IMR-90 (cell line): ENCODE measurements around the gene NFKB1. TPM values are rescaled to one million over a fixed set of nuclear protein-coding genes. Genes with fewer than 3 reads are reported as not detected.

Source experiments
- ATAC-seq: fragments of 200-7000 bp; cut with Tn5 transposase; 2 replicates; pipeline ENCODE4 v1.9.1; 2020; ENCODE audit warnings: low read depth, mild to moderate bottlenecking, moderate library complexity
- BruUV-seq: library from RNA; stranded (reverse); fragments of 400-500 nt; replicated peaks from 2 replicates; lab custom pipeline; 2021; lab: Mats Ljungman, UMichigan
- CTCF ChIA-PET: fragments of 300-600 bp; formaldehyde crosslinking; extraction: SDS; loops from one replicate; lab custom pipeline; 2021; ENCODE audit warnings: antibody characterized with exemption; lab: Yijun Ruan, JAX
- POLR2A ChIA-PET: fragments of 300-600 bp; sonication (Branson Sonifier 250); formaldehyde crosslinking; loops from one replicate; lab custom pipeline; 2022; ENCODE audit warnings: antibody characterized with exemption; ENCODE audit not compliant: unreplicated experiment; lab: Charles Lee
- DNase-seq: peaks from one replicate; pipeline ENCODE4 v3.0.0; 2013
- H2AFZ ChIP-seq: replicated peaks from 2 replicates; pipeline ENCODE3; 2013; ENCODE audit warnings: low read length, mild to moderate bottlenecking; ENCODE audit not compliant: poor library complexity
- H2AK5ac ChIP-seq: 2 replicates; pipeline ENCODE4 v1.6.1; 2013; ENCODE audit warnings: low read depth, low read length, inconsistent platforms
- H2AK9ac ChIP-seq: replicated peaks from 2 replicates; pipeline ENCODE3; 2013; ENCODE audit warnings: mild to moderate bottlenecking, low read depth, low read length, moderate library complexity; ENCODE audit not compliant: poor library complexity
- H2BK120ac ChIP-seq: 2 replicates; pipeline ENCODE4 v1.6.1; 2013; ENCODE audit warnings: low read depth, low read length, inconsistent platforms
- H2BK15ac ChIP-seq: 3 replicates; pipeline ENCODE4 v1.6.1; 2013; ENCODE audit warnings: low read depth, low read length, inconsistent platforms
- H2BK20ac ChIP-seq: 2 replicates; pipeline ENCODE4 v1.6.1; 2013; ENCODE audit warnings: low read depth, mild to moderate bottlenecking, inconsistent platforms, low read length, moderate library complexity
- H2BK5ac ChIP-seq: 2 replicates; pipeline ENCODE4 v1.6.1; 2013; ENCODE audit warnings: mild to moderate bottlenecking, low read depth, low read length, inconsistent platforms; ENCODE audit not compliant: poor library complexity, severe bottlenecking
- H3K14ac ChIP-seq: replicated peaks from 2 replicates; pipeline ENCODE4 v1.6.1; 2013; ENCODE audit warnings: low read depth, low read length, inconsistent platforms
- H3K18ac ChIP-seq: 2 replicates; pipeline ENCODE4 v1.6.1; 2013; ENCODE audit warnings: low read depth, low read length, control low read depth
- H3K23ac ChIP-seq: 2 replicates; pipeline ENCODE4 v1.6.1; 2013; ENCODE audit warnings: low read depth, low read length, inconsistent platforms
- H3K27ac ChIP-seq: 2 replicates; pipeline ENCODE4 v1.5.1; 2013; ENCODE audit warnings: mild to moderate bottlenecking, control low read depth, low read length; ENCODE audit not compliant: insufficient read depth
- H3K27me3 ChIP-seq: 2 replicates; pipeline ENCODE4 v1.6.1; 2013; ENCODE audit warnings: low read length; ENCODE audit not compliant: control insufficient read depth, insufficient read depth
- H3K36me3 ChIP-seq: 2 replicates; pipeline ENCODE4 v1.6.1; 2013; ENCODE audit warnings: low read length, mixed read lengths; ENCODE audit not compliant: control insufficient read depth, insufficient read depth
- H3K4ac ChIP-seq: 2 replicates; pipeline ENCODE4 v1.6.1; 2013; ENCODE audit warnings: low read depth, low read length, inconsistent platforms
- H3K4me1 ChIP-seq: 2 replicates; pipeline ENCODE4 v1.6.1; 2013; ENCODE audit warnings: low read length, mixed read lengths; ENCODE audit not compliant: control insufficient read depth, insufficient read depth
- H3K4me2 ChIP-seq: 2 replicates; pipeline ENCODE4 v1.6.1; 2013; ENCODE audit warnings: low read depth, mild to moderate bottlenecking, control low read depth, low read length, moderate library complexity
- H3K4me3 ChIP-seq: 2 replicates; pipeline ENCODE4 v1.5.1; 2013; ENCODE audit warnings: low read depth, mild to moderate bottlenecking, control low read depth, low read length, moderate library complexity; ENCODE audit not compliant: insufficient read depth
- H3K56ac ChIP-seq: 2 replicates; pipeline ENCODE4 v1.6.1; 2013; ENCODE audit warnings: low read length, inconsistent platforms; ENCODE audit not compliant: insufficient read depth; ENCODE audit errors: extremely low read depth
- H3K79me1 ChIP-seq, 2 experiments: 2 replicates each; pipeline ENCODE4 v1.6.1; 2013; ENCODE audit warnings: low read length in 2 of 2, inconsistent platforms in 1 of 2, low read depth in 1 of 2
- H3K9ac ChIP-seq: 2 replicates; pipeline ENCODE4 v1.6.1; 2013; ENCODE audit warnings: low read depth, low read length, control low read depth
- H3K9me1 ChIP-seq: 2 replicates; pipeline ENCODE4 v1.6.1; 2013; ENCODE audit warnings: low read length, inconsistent platforms; ENCODE audit not compliant: insufficient read depth
- H3K9me3 ChIP-seq: 2 replicates; pipeline ENCODE4 v1.6.1; 2013; ENCODE audit warnings: low read length; ENCODE audit not compliant: control insufficient read depth, insufficient read depth
- H4K20me1 ChIP-seq: 2 replicates; pipeline ENCODE4 v1.6.1; 2013; ENCODE audit warnings: low read length, inconsistent platforms; ENCODE audit not compliant: insufficient read depth
- H4K5ac ChIP-seq: 2 replicates; pipeline ENCODE4 v1.6.1; 2013; ENCODE audit warnings: mild to moderate bottlenecking, low read depth, low read length, control low read depth
- H4K8ac ChIP-seq, 2 experiments: 2 replicates each; pipeline ENCODE4 v1.6.1; 2013; ENCODE audit warnings: low read depth in 2 of 2, low read length in 2 of 2, control low read depth in 1 of 2, inconsistent platforms in 1 of 2
- H4K91ac ChIP-seq: 2 replicates; pipeline ENCODE4 v1.6.1; 2013; ENCODE audit warnings: low read depth, low read length, inconsistent platforms; ENCODE audit not compliant: insufficient read depth
- BHLHE40 ChIP-seq: fragments of 150-350 bp; IDR thresholded peaks from 2 replicates; pipeline ENCODE4 v1.6.1; 2016; ENCODE audit warnings: mild to moderate bottlenecking, low read depth, low read length
- MAZ ChIP-seq: IDR thresholded peaks from 2 replicates; pipeline ENCODE4 v1.6.1; 2012; ENCODE audit warnings: low read depth, mild to moderate bottlenecking, low read length, improper control_type of control experiment, moderate library complexity, borderline replicate concordance
- MXI1 ChIP-seq: IDR thresholded peaks from 2 replicates; pipeline ENCODE4 v1.6.1; 2012; ENCODE audit warnings: low read depth, mild to moderate bottlenecking, low read length, moderate library complexity, borderline replicate concordance
- RAD21 ChIP-seq: IDR thresholded peaks from 2 replicates; pipeline ENCODE4 v1.6.1; 2012; ENCODE audit warnings: low read length, improper control_type of control experiment
- RFX5 ChIP-seq: IDR thresholded peaks from 2 replicates; pipeline ENCODE4 v1.8.0; 2012; ENCODE audit warnings: low read depth, mild to moderate bottlenecking, low read length, moderate library complexity
- USF2 ChIP-seq: fragments of 150-350 bp; IDR thresholded peaks from 2 replicates; pipeline ENCODE4 v1.6.1; 2017; ENCODE audit warnings: mild to moderate bottlenecking, antibody characterized with exemption, low read length, low read depth
- dilution Hi-C: fragments of 300-500 bp; cut with HindIII; formaldehyde crosslinking; loops from one replicate; pipeline ENCODE4 v1.14.3; 2018; ENCODE audit warnings: low sequenced_read_pairs; ENCODE audit not compliant: unreplicated experiment
- in situ Hi-C: fragments of 300-500 bp; cut with MboI; formaldehyde crosslinking; loops from 3 replicates; pipeline ENCODE4 v1.14.3; 2019; ENCODE audit warnings: low sequenced_read_pairs, inconsistent platforms, mixed read lengths
- intact Hi-C: fragments of 100-400 bp; cut with micrococcal nuclease; formaldehyde crosslinking; loops from 2 replicates; pipeline ENCODE4 v1.10.0; 2022
- polyA plus RNA-seq, 3 experiments: library from polyadenylated mRNA; depleted of rRNA; stranded (reverse); fragments of >200 nt; gene quantifications; 2 replicates each; pipeline ENCODE4 v1.2.3, GENCODE V29; 2012; ENCODE audit warnings: low replicate concordance in 1 of 3
- total RNA-seq: library from RNA; depleted of rRNA; stranded (reverse); fragments of >200 nt; gene quantifications from 2 replicates; pipeline ENCODE4 v1.2.3, GENCODE V29; 2012
- TF ChIP-seq, protein P1 (sequence below): fragments of 150-350 bp; IDR thresholded peaks from 2 replicates; pipeline ENCODE4 v1.6.1; 2016; ENCODE audit warnings: low read depth, mild to moderate bottlenecking, low read length, moderate library complexity, borderline replicate concordance

Gene NFKB1
- total and polyA plus RNA-seq, 2 of the 4 experiments (the other 2 are of a cell fraction) = 19.8 to 24.6 TPM

DNA sequence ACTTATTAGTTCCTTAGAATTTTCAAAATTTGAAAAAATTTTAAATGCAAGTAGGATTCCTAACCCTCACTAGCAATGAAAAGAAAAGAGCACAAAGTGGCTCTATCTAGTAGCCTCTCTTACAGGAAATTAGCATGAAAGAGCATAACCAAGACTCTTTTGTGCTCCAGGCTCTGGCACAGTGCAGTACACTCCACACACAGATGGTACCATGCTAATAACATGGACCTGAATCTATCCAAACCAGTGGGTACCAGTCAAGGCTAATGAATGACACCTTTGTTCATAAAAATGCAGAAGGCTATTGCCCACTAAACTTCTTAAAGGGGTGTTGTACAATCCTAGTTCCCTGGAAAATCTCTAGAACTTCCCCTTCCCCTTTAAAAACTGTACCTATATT lies 140.6 kb downstream of the NFKB1 start:
- H3K4ac ChIP-seq = no peak overlapping the region
- no peak for TF ChIP-seq MXI1
- no peak for TF ChIP-seq MAZ
- TF ChIP-seq, protein P1, sequence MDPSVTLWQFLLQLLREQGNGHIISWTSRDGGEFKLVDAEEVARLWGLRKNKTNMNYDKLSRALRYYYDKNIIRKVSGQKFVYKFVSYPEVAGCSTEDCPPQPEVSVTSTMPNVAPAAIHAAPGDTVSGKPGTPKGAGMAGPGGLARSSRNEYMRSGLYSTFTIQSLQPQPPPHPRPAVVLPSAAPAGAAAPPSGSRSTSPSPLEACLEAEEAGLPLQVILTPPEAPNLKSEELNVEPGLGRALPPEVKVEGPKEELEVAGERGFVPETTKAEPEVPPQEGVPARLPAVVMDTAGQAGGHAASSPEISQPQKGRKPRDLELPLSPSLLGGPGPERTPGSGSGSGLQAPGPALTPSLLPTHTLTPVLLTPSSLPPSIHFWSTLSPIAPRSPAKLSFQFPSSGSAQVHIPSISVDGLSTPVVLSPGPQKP = no peak
- no peak for TF ChIP-seq RFX5
- no peak for TF ChIP-seq RAD21
- no peak for TF ChIP-seq USF2
- TF ChIP-seq BHLHE40 = no peak
- no peak overlapping the region for H3K23ac ChIP-seq
- no peak overlapping the region for H3K4me2 ChIP-seq
- BruUV-seq = no TSS peak
- H4K91ac ChIP-seq = no peak overlapping the region
- peaks cover 8% of the 10 kb centered on the region for H3K4me1 ChIP-seq
- H3K27me3 ChIP-seq = no peaks in the 10 kb centered on the region
- H3K79me1 ChIP-seq = 0 out of 4 replicates have a peak, but pooled peaks cover 0 to 3% of the 10 kb centered on the region in 2 experiments
- no peak overlapping the region for H3K14ac ChIP-seq
- DNase-seq = no peak
- H2BK120ac ChIP-seq = no peak overlapping the region
- no peak overlapping the region for H3K4me3 ChIP-seq
- dilution Hi-C loops (no loop called here), in situ Hi-C loops (no loop called here), intact Hi-C loops (no loop called here)
- no peak overlapping the region for H2BK20ac ChIP-seq
- 0 out of 2 replicates have a peak overlapping the region, but pooled peaks have one; percentile 13 for H2AK5ac ChIP-seq
- H3K56ac ChIP-seq = no peak overlapping the region
- ChIA-PET POLR2A (no interaction called here), CTCF (no interaction called here)
- H3K18ac ChIP-seq = no peak overlapping the region
- no peak overlapping the region for H3K27ac ChIP-seq
- no peak for ATAC-seq
- H2AFZ ChIP-seq = no peak overlapping the region
- no peak overlapping the region for H2BK5ac ChIP-seq
- H3K9me1 ChIP-seq = peaks cover 3% of the 10 kb centered on the region; the same call in 1 of the 2 replicates
- peaks cover 15% of the 10 kb centered on the region for H3K36me3 ChIP-seq
- H3K9ac ChIP-seq = no peak overlapping the region
- H2BK15ac ChIP-seq = no peak overlapping the region
- no peak overlapping the region for H4K5ac ChIP-seq
- no peak overlapping the region for H2AK9ac ChIP-seq
- H4K20me1 ChIP-seq = no peaks in the 10 kb centered on the region
- no peaks in the 10 kb centered on the region for H3K9me3 ChIP-seq
- H4K8ac ChIP-seq = no peak overlapping the region
